ENCODE measurements around the gene ST8SIA4. TPM values are rescaled to one million over a fixed set of nuclear protein-coding genes. Genes with fewer than 3 reads are reported as not detected.

The ST8SIA4 gene
- total RNA-seq, 1 donor from 2014 or later: 0.59 TPM

- Mint-ChIP-seq H3K36me3 (ENCODE audit: low read depth, unreplicated experiment) (no peaks in the 10 kb centered on the region), H3K4me1 (ENCODE audit: low read depth, unreplicated experiment) (no peaks in the 10 kb centered on the region), H3K9me3 (ENCODE audit: unreplicated experiment) (no peaks in the 10 kb centered on the region), H3K27ac (ENCODE audit: unreplicated experiment) (no peak overlapping the region), H3K27me3 (ENCODE audit: low read depth, unreplicated experiment) (no peaks in the 10 kb centered on the region), H3K4me3 (ENCODE audit: unreplicated experiment) (no peak overlapping the region)
- no peak overlapping the region for H3K4me3 ChIP-seq (ENCODE audit: insufficient read depth, low read depth, low read length)
- H3K27me3 ChIP-seq (ENCODE audit: insufficient read depth, low read length): no peaks in the 10 kb centered on the region
- H3K27ac ChIP-seq (ENCODE audit: low read depth, low read length): no peak overlapping the region
- no peaks in the 10 kb centered on the region for H3K4me1 ChIP-seq (ENCODE audit: insufficient read depth, low read length)
- DNase-seq (ENCODE audit: low read depth): no peak
- H3K36me3 ChIP-seq (ENCODE audit: insufficient read depth, low read length): no peaks in the 10 kb centered on the region
- no peak overlapping the region for H3K9ac ChIP-seq (ENCODE audit: low read length)
- no peaks in the 10 kb centered on the region for H4K20me1 ChIP-seq (ENCODE audit: insufficient read depth, low read length)
- TF ChIP-seq EZH2 (IDR thresholded peaks at IDR 0.05; ENCODE audit: insufficient read depth, low read length) (no peak), CTCF (IDR thresholded peaks at IDR 0.05; ENCODE audit: insufficient read depth, low read depth, low read length) (no peak)
- FAIRE-seq: no peak
- H3K79me2 ChIP-seq (ENCODE audit: insufficient read depth, low read length): no peaks in the 10 kb centered on the region
- no peak overlapping the region for H2AFZ ChIP-seq (ENCODE audit: low read depth, low read length)
- H3K9me3 ChIP-seq (ENCODE audit: insufficient read depth, low read depth, low read length): no peaks in the 10 kb centered on the region
- no peak overlapping the region for H3K4me2 ChIP-seq (ENCODE audit: low read length)
Measured at GRCh38 chr5:100889165-100889743, 13.8 kb downstream of the ST8SIA4 start.

GRCh38 chr5:100877274-100877673 lies 25.8 kb downstream of the ST8SIA4 start:
- Mint-ChIP-seq H3K27ac (ENCODE audit: unreplicated experiment) (no peak overlapping the region), H3K4me3 (ENCODE audit: unreplicated experiment) (no peak overlapping the region), H3K9me3 (ENCODE audit: unreplicated experiment) (no peaks in the 10 kb centered on the region), H3K27me3 (ENCODE audit: low read depth, unreplicated experiment) (no peaks in the 10 kb centered on the region), H3K4me1 (ENCODE audit: low read depth, unreplicated experiment) (no peaks in the 10 kb centered on the region), H3K36me3 (ENCODE audit: low read depth, unreplicated experiment) (no peaks in the 10 kb centered on the region)
- H3K36me3 ChIP-seq (ENCODE audit: insufficient read depth, low read length): no peaks in the 10 kb centered on the region
- DNase-seq (ENCODE audit: low read depth): no peak
- no peaks in the 10 kb centered on the region for H3K79me2 ChIP-seq (ENCODE audit: insufficient read depth, low read length)
- no peaks in the 10 kb centered on the region for H3K4me1 ChIP-seq (ENCODE audit: insufficient read depth, low read length)
- H3K27ac ChIP-seq (ENCODE audit: low read depth, low read length): no peak overlapping the region
- no peaks in the 10 kb centered on the region for H3K27me3 ChIP-seq (ENCODE audit: insufficient read depth, low read length)
- no peak overlapping the region for H3K4me3 ChIP-seq (ENCODE audit: insufficient read depth, low read depth, low read length)
- no peak overlapping the region for H2AFZ ChIP-seq (ENCODE audit: low read depth, low read length)
- no peak overlapping the region for H3K4me2 ChIP-seq (ENCODE audit: low read length)
- FAIRE-seq: no peak
- H3K9me3 ChIP-seq (ENCODE audit: insufficient read depth, low read depth, low read length): no peaks in the 10 kb centered on the region
- no peak for TF ChIP-seq EZH2 (IDR thresholded peaks at IDR 0.05; ENCODE audit: insufficient read depth, low read length)
- no peak for TF ChIP-seq CTCF (IDR thresholded peaks at IDR 0.05; ENCODE audit: insufficient read depth, low read depth, low read length)
- H3K9ac ChIP-seq (ENCODE audit: low read length): no peak overlapping the region
- no peaks in the 10 kb centered on the region for H4K20me1 ChIP-seq (ENCODE audit: insufficient read depth, low read length)

GRCh38 chr5:100872408-100873190 lies 30.5 kb downstream of the ST8SIA4 start:
- Mint-ChIP-seq H3K4me1 (ENCODE audit: low read depth, unreplicated experiment) (no peaks in the 10 kb centered on the region), H3K4me3 (ENCODE audit: unreplicated experiment) (no peak overlapping the region), H3K27ac (ENCODE audit: unreplicated experiment) (no peak overlapping the region), H3K36me3 (ENCODE audit: low read depth, unreplicated experiment) (no peaks in the 10 kb centered on the region), H3K9me3 (ENCODE audit: unreplicated experiment) (no peaks in the 10 kb centered on the region), H3K27me3 (ENCODE audit: low read depth, unreplicated experiment) (no peaks in the 10 kb centered on the region)
- no peaks in the 10 kb centered on the region for H3K79me2 ChIP-seq (ENCODE audit: insufficient read depth, low read length)
- H3K27ac ChIP-seq (ENCODE audit: low read depth, low read length): no peak overlapping the region
- TF ChIP-seq CTCF (IDR thresholded peaks at IDR 0.05; ENCODE audit: insufficient read depth, low read depth, low read length): no peak
- TF ChIP-seq EZH2 (IDR thresholded peaks at IDR 0.05; ENCODE audit: insufficient read depth, low read length): no peak
- no peak overlapping the region for H2AFZ ChIP-seq (ENCODE audit: low read depth, low read length)
- H4K20me1 ChIP-seq (ENCODE audit: insufficient read depth, low read length): no peaks in the 10 kb centered on the region
- H3K9me3 ChIP-seq (ENCODE audit: insufficient read depth, low read depth, low read length): no peaks in the 10 kb centered on the region
- H3K9ac ChIP-seq (ENCODE audit: low read length): no peak overlapping the region
- H3K4me3 ChIP-seq (ENCODE audit: insufficient read depth, low read depth, low read length): no peak overlapping the region
- FAIRE-seq: no peak
- H3K4me2 ChIP-seq (ENCODE audit: low read length): no peak overlapping the region
- H3K4me1 ChIP-seq (ENCODE audit: insufficient read depth, low read length): no peaks in the 10 kb centered on the region
- no peaks in the 10 kb centered on the region for H3K27me3 ChIP-seq (ENCODE audit: insufficient read depth, low read length)
- H3K36me3 ChIP-seq (ENCODE audit: insufficient read depth, low read length): no peaks in the 10 kb centered on the region
- no peak for DNase-seq (ENCODE audit: low read depth)
